Erythroblast (primary cell): ENCODE results near the gene TTC3.

Experiments used
- GATA1 ChIP-seq: IDR thresholded peaks from 2 replicates; pipeline ENCODE4 v1.6.1; 2011; ENCODE audit warnings: low read depth, mild to moderate bottlenecking, control low read depth, low read length, moderate library complexity
- POLR2A ChIP-seq: IDR thresholded peaks from 2 replicates; pipeline ENCODE4 v1.6.1; 2011; ENCODE audit warnings: mild to moderate bottlenecking, low read length

GRCh38 chr21:37244501-37245095 lies 171.5 kb downstream of the TTC3 start:
- TF ChIP-seq POLR2A (no peak), GATA1 (no peak)
